ENCODE measurements around the gene MYL1. TPM values are rescaled to one million over a fixed set of nuclear protein-coding genes. Genes with fewer than 3 reads are reported as not detected.

MYL1 gene
- not detected for polyA plus RNA-seq (2012; ENCODE audit: insufficient read length, low read depth)

DNA sequence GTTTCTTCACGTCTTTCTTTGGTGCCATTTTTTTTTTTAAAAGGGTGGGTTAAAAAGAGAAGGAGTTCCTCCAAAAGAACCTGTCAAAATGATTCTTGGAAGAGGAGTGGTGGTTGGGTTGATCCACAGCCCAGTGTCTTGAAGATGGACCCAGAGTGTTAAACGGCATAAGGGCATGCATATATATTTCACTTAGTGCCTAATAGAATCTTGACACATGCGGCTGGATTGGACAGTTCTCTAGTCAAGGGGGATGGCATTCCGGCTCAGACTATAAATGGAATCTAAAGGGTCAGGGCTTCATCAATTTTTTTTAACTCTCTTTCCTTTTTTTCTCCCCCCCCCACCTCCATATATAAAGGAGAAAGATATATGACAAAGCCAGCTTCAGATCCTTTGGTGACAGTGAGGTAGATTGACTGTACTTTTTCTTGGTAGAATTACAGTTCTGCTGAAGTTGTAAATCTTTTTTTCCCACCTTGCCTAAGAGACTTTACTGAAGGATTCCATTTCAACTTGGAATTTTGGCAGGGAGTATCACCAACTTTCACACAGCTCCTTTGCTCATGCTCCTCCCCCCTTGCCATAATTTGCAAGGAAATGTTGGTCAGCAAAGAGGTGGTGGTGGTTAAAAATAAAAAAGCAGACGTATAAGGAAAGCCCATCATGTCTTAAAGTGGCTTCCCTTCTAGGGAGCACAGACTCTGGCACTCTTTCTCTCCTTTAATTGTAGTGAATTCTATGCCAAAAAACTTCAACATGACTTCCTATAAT is at the start of gene MYL1:
Gene MYL1, minus strand, starts transcription at position 160 of the 774 bp plus-strand sequence. Its CDS starts 132 bp downstream, at position 28.
- no peak for TF ChIP-seq SIN3A (IDR thresholded peaks at IDR 0.05; ENCODE audit: borderline replicate concordance, insufficient read depth, low read length)
- TF ChIP-seq FOXP2 (optimal IDR thresholded peaks at IDR 0.05; ENCODE audit: borderline replicate concordance, extremely low read depth, extremely low read length, insufficient read depth) = no peak
- TF ChIP-seq TAF1 (IDR thresholded peaks at IDR 0.05; ENCODE audit: borderline replicate concordance, insufficient read depth, low read length) = no peak
- TF ChIP-seq, protein P1, sequence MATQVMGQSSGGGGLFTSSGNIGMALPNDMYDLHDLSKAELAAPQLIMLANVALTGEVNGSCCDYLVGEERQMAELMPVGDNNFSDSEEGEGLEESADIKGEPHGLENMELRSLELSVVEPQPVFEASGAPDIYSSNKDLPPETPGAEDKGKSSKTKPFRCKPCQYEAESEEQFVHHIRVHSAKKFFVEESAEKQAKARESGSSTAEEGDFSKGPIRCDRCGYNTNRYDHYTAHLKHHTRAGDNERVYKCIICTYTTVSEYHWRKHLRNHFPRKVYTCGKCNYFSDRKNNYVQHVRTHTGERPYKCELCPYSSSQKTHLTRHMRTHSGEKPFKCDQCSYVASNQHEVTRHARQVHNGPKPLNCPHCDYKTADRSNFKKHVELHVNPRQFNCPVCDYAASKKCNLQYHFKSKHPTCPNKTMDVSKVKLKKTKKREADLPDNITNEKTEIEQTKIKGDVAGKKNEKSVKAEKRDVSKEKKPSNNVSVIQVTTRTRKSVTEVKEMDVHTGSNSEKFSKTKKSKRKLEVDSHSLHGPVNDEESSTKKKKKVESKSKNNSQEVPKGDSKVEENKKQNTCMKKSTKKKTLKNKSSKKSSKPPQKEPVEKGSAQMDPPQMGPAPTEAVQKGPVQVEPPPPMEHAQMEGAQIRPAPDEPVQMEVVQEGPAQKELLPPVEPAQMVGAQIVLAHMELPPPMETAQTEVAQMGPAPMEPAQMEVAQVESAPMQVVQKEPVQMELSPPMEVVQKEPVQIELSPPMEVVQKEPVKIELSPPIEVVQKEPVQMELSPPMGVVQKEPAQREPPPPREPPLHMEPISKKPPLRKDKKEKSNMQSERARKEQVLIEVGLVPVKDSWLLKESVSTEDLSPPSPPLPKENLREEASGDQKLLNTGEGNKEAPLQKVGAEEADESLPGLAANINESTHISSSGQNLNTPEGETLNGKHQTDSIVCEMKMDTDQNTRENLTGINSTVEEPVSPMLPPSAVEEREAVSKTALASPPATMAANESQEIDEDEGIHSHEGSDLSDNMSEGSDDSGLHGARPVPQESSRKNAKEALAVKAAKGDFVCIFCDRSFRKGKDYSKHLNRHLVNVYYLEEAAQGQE (IDR thresholded peaks at IDR 0.05; ENCODE audit: insufficient read depth in 1 of 2, low read depth in 2 of 2, low read length in 2 of 2) = no peak

DNA sequence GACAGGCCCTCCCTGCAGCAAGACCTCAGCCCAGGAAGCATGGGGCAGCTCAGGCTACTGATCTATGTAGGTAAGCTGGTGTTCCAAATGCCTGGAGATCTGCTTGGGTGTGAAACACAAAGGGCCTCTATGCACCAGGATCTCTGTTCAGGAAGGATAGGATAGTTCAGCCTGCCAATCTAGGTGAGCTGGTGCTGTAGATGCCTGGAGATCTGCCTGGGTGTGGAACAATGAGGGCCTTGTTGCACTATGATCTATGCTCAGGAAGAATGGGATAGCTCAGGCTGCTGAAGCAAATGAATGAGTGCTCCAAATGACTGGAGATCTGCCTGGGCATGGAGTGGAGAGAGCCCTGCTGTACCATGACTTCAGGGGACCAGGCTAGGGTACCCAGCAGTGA is 48.9 kb upstream of the MYL1 start:
- no peak for TF ChIP-seq TAF1 (IDR thresholded peaks at IDR 0.05; ENCODE audit: borderline replicate concordance, insufficient read depth, low read length)
- no peak for TF ChIP-seq POLR2AphosphoS5 (IDR thresholded peaks at IDR 0.05; ENCODE audit: low read depth, low read length)
- TF ChIP-seq FOXP2 (optimal IDR thresholded peaks at IDR 0.05; ENCODE audit: borderline replicate concordance, extremely low read depth, extremely low read length, insufficient read depth) = no peak
- no peak for TF ChIP-seq SIN3A (IDR thresholded peaks at IDR 0.05; ENCODE audit: borderline replicate concordance, insufficient read depth, low read length)
- TF ChIP-seq, protein P1 (IDR thresholded peaks at IDR 0.05; ENCODE audit: insufficient read depth in 1 of 2, low read depth in 2 of 2, low read length in 2 of 2) = no peak

DNA sequence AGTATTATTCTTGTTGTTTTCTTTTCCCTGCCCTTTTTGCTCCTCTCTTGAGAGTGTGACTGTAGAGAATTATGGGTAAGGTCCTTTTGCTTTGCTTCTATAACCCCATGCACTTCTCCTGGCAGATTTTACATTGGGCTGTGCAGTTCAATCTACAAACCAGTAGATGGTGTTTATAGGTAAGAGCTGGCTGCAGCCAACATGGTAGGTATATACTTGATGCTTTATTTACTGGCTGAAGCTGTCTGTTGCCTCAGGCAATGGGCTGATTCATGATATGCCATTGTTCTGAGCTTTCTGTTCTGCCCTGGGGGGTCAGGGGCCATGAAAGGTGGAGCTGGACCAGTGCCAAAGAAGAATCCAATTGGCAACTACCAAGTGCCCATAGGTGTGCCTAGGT is 48.3 kb upstream of the MYL1 start:
- TF ChIP-seq TAF1 (IDR thresholded peaks at IDR 0.05; ENCODE audit: borderline replicate concordance, insufficient read depth, low read length) = no peak
- TF ChIP-seq POLR2AphosphoS5 (IDR thresholded peaks at IDR 0.05; ENCODE audit: low read depth, low read length) = no peak

DNA sequence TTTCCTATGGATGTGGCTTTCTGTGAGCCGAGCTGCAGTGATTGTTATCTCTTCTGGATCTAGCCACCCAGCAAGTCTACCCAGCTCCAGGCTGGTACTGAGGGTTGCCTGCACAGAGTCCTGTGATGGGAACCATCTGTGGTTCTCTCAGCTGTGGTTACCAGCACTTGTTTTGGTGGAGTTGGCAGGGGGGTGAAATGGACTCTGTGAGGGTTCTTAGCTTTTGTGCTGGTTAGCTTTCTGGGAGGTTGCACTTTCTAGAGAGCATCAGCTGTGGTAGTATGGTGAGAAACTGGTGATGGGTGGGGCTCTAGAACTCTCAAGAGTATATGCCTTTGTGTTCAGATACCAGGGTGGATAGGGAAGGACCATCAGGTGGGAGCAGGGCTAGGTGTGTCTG is 45.4 kb upstream of the MYL1 start:
- TF ChIP-seq SIN3A (IDR thresholded peaks at IDR 0.05; ENCODE audit: borderline replicate concordance, insufficient read depth, low read length) (no peak), TAF1 (IDR thresholded peaks at IDR 0.05; ENCODE audit: borderline replicate concordance, insufficient read depth, low read length) (no peak)
- TF ChIP-seq, protein P1 (IDR thresholded peaks at IDR 0.05; ENCODE audit: insufficient read depth in 1 of 2, low read depth in 2 of 2, low read length in 2 of 2) = no peak

DNA sequence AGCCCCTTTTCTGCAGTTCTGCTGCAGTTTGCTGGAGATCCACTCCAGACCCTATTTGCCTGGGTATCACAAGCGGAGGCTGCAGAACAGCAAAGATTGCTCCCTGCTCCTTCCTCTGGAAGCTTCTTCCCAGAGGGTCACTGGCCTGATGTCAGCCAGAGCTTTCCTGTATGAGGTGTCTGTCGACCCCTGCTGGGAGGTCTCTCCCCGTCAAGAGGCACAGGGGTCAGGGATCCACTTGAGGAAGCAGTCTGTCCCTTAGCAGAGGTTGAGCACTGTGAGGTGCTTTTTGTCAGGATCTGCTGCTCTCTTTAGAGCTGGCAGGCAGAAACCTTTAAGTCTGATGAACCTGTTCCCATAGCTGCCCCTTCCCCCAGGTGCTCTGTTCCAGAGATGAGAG is 42.0 kb upstream of the MYL1 start:
- TF ChIP-seq TAF1 (IDR thresholded peaks at IDR 0.05; ENCODE audit: borderline replicate concordance, insufficient read depth, low read length) (no peak), POLR2AphosphoS5 (IDR thresholded peaks at IDR 0.05; ENCODE audit: low read depth, low read length) (no peak), FOXP2 (optimal IDR thresholded peaks at IDR 0.05; ENCODE audit: borderline replicate concordance, extremely low read depth, extremely low read length, insufficient read depth) (no peak), SIN3A (IDR thresholded peaks at IDR 0.05; ENCODE audit: borderline replicate concordance, insufficient read depth, low read length) (no peak)
- TF ChIP-seq, protein P1 (IDR thresholded peaks at IDR 0.05; ENCODE audit: insufficient read depth in 1 of 2, low read depth in 2 of 2, low read length in 2 of 2) = no peak

Measured in PFSK-1 (cell line).